Neural cell (in vitro differentiated cells): ENCODE data around the gene MEGF11.

ENCODE experiments used
- EZH2 ChIP-seq: fragments of 200-600, 300-800 bp; shearing (Covaris generic), sonication (generic); IDR thresholded peaks from 2 replicates; pipeline ENCODE4 v1.6.1; 2014; ENCODE audit warnings: antibody characterized with exemption, low read length, borderline replicate concordance, mild to moderate bottlenecking; ENCODE audit not compliant: insufficient read depth, poor library complexity, severe bottlenecking
- MXI1 ChIP-seq: fragments of 450-650 bp; conservative IDR thresholded peaks from 2 replicates; pipeline ENCODE4 v1.6.1; 2014; ENCODE audit warnings: antibody characterized with exemption, mild to moderate bottlenecking; ENCODE audit not compliant: poor library complexity, severe bottlenecking
- TAF1 ChIP-seq: IDR thresholded peaks from 2 replicates; pipeline ENCODE4 v1.6.1; 2012; ENCODE audit warnings: low read depth
- TF ChIP-seq, protein P1 (sequence below): fragments of 450-650 bp; IDR thresholded peaks from 2 replicates; pipeline ENCODE4 v1.5.1; 2014; ENCODE audit warnings: antibody characterized with exemption, mild to moderate bottlenecking, moderate library complexity; ENCODE audit not compliant: poor library complexity, severe bottlenecking

DNA sequence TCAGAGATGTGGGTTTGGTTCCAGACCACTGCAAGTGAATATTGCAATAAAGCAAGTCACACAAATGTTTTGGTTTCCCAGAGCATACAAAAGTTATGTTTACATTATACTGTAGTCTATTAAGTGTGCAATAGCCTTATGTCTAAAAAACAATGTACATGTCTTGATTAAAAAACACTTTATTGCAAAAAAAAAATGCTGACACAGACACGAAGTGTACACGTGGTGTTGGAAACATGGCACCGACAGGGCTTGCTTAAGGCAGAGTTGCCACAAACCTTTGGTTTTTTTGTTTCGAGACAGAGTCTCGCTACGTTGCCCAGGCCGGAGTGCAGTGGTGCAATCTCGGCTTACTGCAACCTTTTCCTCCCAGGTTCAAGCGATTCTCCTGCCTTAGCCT lies 334.2 kb downstream of the MEGF11 start:
- TF ChIP-seq, protein P1, sequence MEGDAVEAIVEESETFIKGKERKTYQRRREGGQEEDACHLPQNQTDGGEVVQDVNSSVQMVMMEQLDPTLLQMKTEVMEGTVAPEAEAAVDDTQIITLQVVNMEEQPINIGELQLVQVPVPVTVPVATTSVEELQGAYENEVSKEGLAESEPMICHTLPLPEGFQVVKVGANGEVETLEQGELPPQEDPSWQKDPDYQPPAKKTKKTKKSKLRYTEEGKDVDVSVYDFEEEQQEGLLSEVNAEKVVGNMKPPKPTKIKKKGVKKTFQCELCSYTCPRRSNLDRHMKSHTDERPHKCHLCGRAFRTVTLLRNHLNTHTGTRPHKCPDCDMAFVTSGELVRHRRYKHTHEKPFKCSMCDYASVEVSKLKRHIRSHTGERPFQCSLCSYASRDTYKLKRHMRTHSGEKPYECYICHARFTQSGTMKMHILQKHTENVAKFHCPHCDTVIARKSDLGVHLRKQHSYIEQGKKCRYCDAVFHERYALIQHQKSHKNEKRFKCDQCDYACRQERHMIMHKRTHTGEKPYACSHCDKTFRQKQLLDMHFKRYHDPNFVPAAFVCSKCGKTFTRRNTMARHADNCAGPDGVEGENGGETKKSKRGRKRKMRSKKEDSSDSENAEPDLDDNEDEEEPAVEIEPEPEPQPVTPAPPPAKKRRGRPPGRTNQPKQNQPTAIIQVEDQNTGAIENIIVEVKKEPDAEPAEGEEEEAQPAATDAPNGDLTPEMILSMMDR = no peak
- TF ChIP-seq TAF1 (no peak), MXI1 (no peak), EZH2 (no peak)
